ENCODE measurements around the gene CACNA2D2.

Gene CACNA2D2

GRCh38 chr3:50464569-50464968 lies 38.9 kb downstream of the CACNA2D2 start:
- no peak for DNase-seq (ENCODE audit: low read depth, low spot score)

GRCh38 chr3:50459785-50460184 lies 43.6 kb downstream of the CACNA2D2 start:
- DNase-seq (ENCODE audit: low read depth, low spot score), result no peak

GRCh38 chr3:50457988-50458387 lies 45.4 kb downstream of the CACNA2D2 start:
- no peak for DNase-seq (ENCODE audit: low read depth, low spot score)

- DNase-seq (ENCODE audit: low read depth, low spot score), result no peak
Measured at GRCh38 chr3:50455161-50456018, 48.0 kb downstream of the CACNA2D2 start.

GRCh38 chr3:50454481-50455070 lies 48.9 kb downstream of the CACNA2D2 start:
- peak; percentile 40 for DNase-seq (ENCODE audit: low read depth, low spot score)

GRCh38 chr3:50453907-50454306 lies 49.5 kb downstream of the CACNA2D2 start:
- no peak for DNase-seq (ENCODE audit: low read depth, low spot score)

- no peak for DNase-seq (ENCODE audit: low read depth, low spot score)
Measured at GRCh38 chr3:50450209-50450921, 53.1 kb downstream of the CACNA2D2 start.

- DNase-seq (ENCODE audit: low read depth, low spot score), result no peak
Measured at GRCh38 chr3:50448752-50449539, 54.5 kb downstream of the CACNA2D2 start.

- DNase-seq (ENCODE audit: low read depth, low spot score), result no peak
Measured at GRCh38 chr3:50447290-50447840, 56.1 kb downstream of the CACNA2D2 start.

- DNase-seq (ENCODE audit: low read depth, low spot score), result no peak
Measured at GRCh38 chr3:50445919-50446318, 57.5 kb downstream of the CACNA2D2 start.

- no peak for DNase-seq (ENCODE audit: low read depth, low spot score)
Measured at GRCh38 chr3:50444782-50445181, 58.7 kb downstream of the CACNA2D2 start.

GRCh38 chr3:50444213-50444612 lies 59.2 kb downstream of the CACNA2D2 start:
- DNase-seq (ENCODE audit: low read depth, low spot score), result no peak

- DNase-seq (ENCODE audit: low read depth, low spot score), result no peak
Measured at GRCh38 chr3:50442945-50443579, 60.4 kb downstream of the CACNA2D2 start.

- no peak for DNase-seq (ENCODE audit: low read depth, low spot score)
Measured at GRCh38 chr3:50441424-50442217, 61.8 kb downstream of the CACNA2D2 start.

GRCh38 chr3:50436114-50436674 lies 67.2 kb downstream of the CACNA2D2 start:
- peak; percentile 69 for DNase-seq (ENCODE audit: low read depth, low spot score)

GRCh38 chr3:50435371-50436113 lies 67.9 kb downstream of the CACNA2D2 start:
- DNase-seq (ENCODE audit: low read depth, low spot score), result no peak

GRCh38 chr3:50433954-50434353 lies 69.5 kb downstream of the CACNA2D2 start:
- DNase-seq (ENCODE audit: low read depth, low spot score), result no peak

GRCh38 chr3:50430950-50431435 lies 72.4 kb downstream of the CACNA2D2 start:
- no peak for DNase-seq (ENCODE audit: low read depth, low spot score)

GRCh38 chr3:50430191-50430590 lies 73.2 kb downstream of the CACNA2D2 start:
- DNase-seq (ENCODE audit: low read depth, low spot score), result no peak
